B cell (primary cell): Measurements from ENCODE around the gene ZBED2.

Source experiments
- CTCF ChIP-seq: fragments of 200-600 bp; IDR thresholded peaks from one replicate; pipeline ENCODE4 v1.8.0; 2022; ENCODE audit warnings: antibody characterized with exemption, mild to moderate bottlenecking
- EZH2 ChIP-seq: IDR thresholded peaks from 2 replicates; pipeline ENCODE4 v1.6.1; 2012; ENCODE audit warnings: borderline replicate concordance, low read depth, mild to moderate bottlenecking, moderate library complexity, low read length; ENCODE audit not compliant: insufficient read depth, poor library complexity, severe bottlenecking

- TF ChIP-seq EZH2 (no peak), CTCF (no peak)
Observed at GRCh38 chr3:111588527-111588926, 6.6 kb downstream of the ZBED2 start.
